MM.1S (cell line): ENCODE results near the gene ATIC.

ENCODE experiments used
- DNase-seq: peaks from one replicate; pipeline ENCODE4 v3.0.0-alpha.2; 2015
- H2AFZ ChIP-seq: fragments of 300-600 bp; sonication (generic); 2 replicates; pipeline ENCODE4 v1.6.0; 2016; ENCODE audit warnings: antibody characterized with exemption, low read length
- H3F3A ChIP-seq: fragments of 300-600 bp; sonication (generic); 2 replicates; pipeline ENCODE4 v1.6.1; 2016; ENCODE audit warnings: mild to moderate bottlenecking, antibody characterized with exemption, low read length, moderate library complexity, mixed read lengths; ENCODE audit not compliant: insufficient read depth
- H3K27ac ChIP-seq: fragments of 300-600 bp; sonication (generic); 2 replicates; pipeline ENCODE4 v1.5.1; 2016; ENCODE audit warnings: mild to moderate bottlenecking, low read length
- H3K27me3 ChIP-seq: fragments of 300-600 bp; sonication (generic); replicated peaks from 2 replicates; pipeline ENCODE4 v1.6.0; 2016; ENCODE audit warnings: low read length; ENCODE audit not compliant: insufficient read depth
- H3K36me3 ChIP-seq: fragments of 300-600 bp; sonication (generic); replicated peaks from 2 replicates; pipeline ENCODE4 v1.6.1; 2016; ENCODE audit warnings: mild to moderate bottlenecking, low read length, mixed read lengths; ENCODE audit not compliant: insufficient read depth
- H3K4me1 ChIP-seq: fragments of 300-600 bp; sonication (generic); 2 replicates; pipeline ENCODE4 v1.6.1; 2016; ENCODE audit warnings: low read length, mixed read lengths
- H3K4me2 ChIP-seq: fragments of 300-600 bp; sonication (generic); 2 replicates; pipeline ENCODE4 v1.6.0; 2016; ENCODE audit warnings: low read depth, low read length
- H3K4me3 ChIP-seq: fragments of 300-600 bp; sonication (generic); 2 replicates; pipeline ENCODE4 v1.5.1; 2016; ENCODE audit warnings: low read length, mixed read lengths
- H3K79me2 ChIP-seq: fragments of 300-600 bp; sonication (generic); 2 replicates; pipeline ENCODE4 v1.6.1; 2016; ENCODE audit warnings: mixed run types, low read length, mixed read lengths
- H3K9ac ChIP-seq: fragments of 300-600 bp; sonication (generic); 2 replicates; pipeline ENCODE4 v1.6.1; 2016; ENCODE audit warnings: low read length, mixed read lengths
- H3K9me2 ChIP-seq: fragments of 300-600 bp; sonication (generic); replicated peaks from 2 replicates; pipeline ENCODE4 v1.6.1; 2016; ENCODE audit warnings: mild to moderate bottlenecking, low read length, mixed read lengths; ENCODE audit not compliant: insufficient read depth
- H3K9me3 ChIP-seq: fragments of 300-600 bp; sonication (generic); replicated peaks from 2 replicates; pipeline ENCODE4 v1.6.1; 2016; ENCODE audit warnings: mild to moderate bottlenecking, low read length, mixed read lengths; ENCODE audit not compliant: insufficient read depth
- H4K20me1 ChIP-seq: fragments of 300-600 bp; sonication (generic); 2 replicates; pipeline ENCODE4 v1.6.1; 2016; ENCODE audit warnings: mild to moderate bottlenecking, low read length, moderate library complexity, mixed read lengths; ENCODE audit not compliant: insufficient read depth
- CTCF ChIP-seq: fragments of 300-600 bp; sonication (generic); IDR thresholded peaks from 2 replicates; pipeline ENCODE4 v1.5.1; 2016; ENCODE audit warnings: antibody characterized with exemption, low read length, mixed read lengths
- EZH2 ChIP-seq: fragments of 300-600 bp; sonication (generic); optimal IDR thresholded peaks from 2 replicates; pipeline ENCODE3; 2017; ENCODE audit warnings: low read depth, mild to moderate bottlenecking, antibody characterized with exemption, low read length, mixed read lengths
- EZH2phosphoT487 ChIP-seq: fragments of 300-600 bp; sonication (generic); IDR thresholded peaks from 2 replicates; pipeline ENCODE4 v1.6.1; 2018; ENCODE audit warnings: antibody characterized with exemption, low read length

ATIC gene

GRCh38 chr2:215382011-215382410 lies 70.2 kb downstream of the ATIC start:
- Histone ChIP-seq H3K4me1 (no peaks in the 10 kb centered on the region), H3K27ac (no peak overlapping the region), H3F3A (no peaks in the 10 kb centered on the region), H3K79me2 (no peaks in the 10 kb centered on the region), H3K9me2 (no peaks in the 10 kb centered on the region), H3K9ac (no peak overlapping the region), H4K20me1 (no peaks in the 10 kb centered on the region), H2AFZ (no peak overlapping the region), H3K9me3 (no peaks in the 10 kb centered on the region), H3K36me3 (no peaks in the 10 kb centered on the region), H3K27me3 (no peaks in the 10 kb centered on the region), H3K4me2 (no peak overlapping the region), H3K4me3 (no peak overlapping the region)
- TF ChIP-seq CTCF (no peak), EZH2 (no peak), EZH2phosphoT487 (no peak)
- DNase-seq = no peak

GRCh38 chr2:215382480-215382879 lies 70.6 kb downstream of the ATIC start:
- H3K4me1 ChIP-seq = no peaks in the 10 kb centered on the region
- H3K36me3 ChIP-seq = no peaks in the 10 kb centered on the region
- H3K27ac ChIP-seq = no peak overlapping the region
- no peaks in the 10 kb centered on the region for H3K9me2 ChIP-seq
- no peaks in the 10 kb centered on the region for H3K27me3 ChIP-seq
- no peak overlapping the region for H3K4me3 ChIP-seq
- H3K4me2 ChIP-seq = no peak overlapping the region
- no peak overlapping the region for H3K9ac ChIP-seq
- H4K20me1 ChIP-seq = no peaks in the 10 kb centered on the region
- TF ChIP-seq CTCF (no peak), EZH2phosphoT487 (no peak), EZH2 (no peak)
- H3K9me3 ChIP-seq = no peaks in the 10 kb centered on the region
- no peak overlapping the region for H2AFZ ChIP-seq
- H3K79me2 ChIP-seq = no peaks in the 10 kb centered on the region
- no peaks in the 10 kb centered on the region for H3F3A ChIP-seq
- no peak for DNase-seq

GRCh38 chr2:215383652-215384279 lies 71.9 kb downstream of the ATIC start:
- Histone ChIP-seq H3K4me2 (no peak overlapping the region), H3K4me1 (no peaks in the 10 kb centered on the region), H3K9me3 (no peaks in the 10 kb centered on the region), H2AFZ (no peak overlapping the region), H3K27me3 (no peaks in the 10 kb centered on the region), H3K79me2 (no peaks in the 10 kb centered on the region), H3K9ac (no peak overlapping the region), H3K36me3 (no peaks in the 10 kb centered on the region), H3K9me2 (no peaks in the 10 kb centered on the region), H3K4me3 (no peak overlapping the region), H4K20me1 (no peaks in the 10 kb centered on the region), H3K27ac (no peak overlapping the region), H3F3A (no peaks in the 10 kb centered on the region)
- TF ChIP-seq EZH2 = no peak
- no peak for TF ChIP-seq CTCF
- no peak for TF ChIP-seq EZH2phosphoT487
- no peak for DNase-seq
